HepG2 (cell line): ENCODE data around the gene SPIRE1. TPM values are rescaled to one million over a fixed set of nuclear protein-coding genes. Genes with fewer than 3 reads are reported as not detected.

Experiments
- ATAC-seq: fragments of 200-7000 bp; cut with Tn5 transposase; 3 replicates; pipeline ENCODE4 v1.9.1; 2020; ENCODE audit warnings: mild to moderate bottlenecking, moderate library complexity
- BruUV-seq: library from RNA; stranded (reverse); fragments of 400-500 nt; replicated peaks from 2 replicates; lab custom pipeline; 2021; lab: Mats Ljungman, UMichigan
- CTCF ChIA-PET: fragments of 300-600 bp; formaldehyde crosslinking; extraction: SDS; loops from one replicate; lab custom pipeline; 2021; ENCODE audit warnings: low total read pairs, inconsistent platforms, low intra/inter-chr PET ratio; lab: Yijun Ruan, JAX
- POLR2A ChIA-PET: fragments of 350-600 bp; sonication (Branson Sonifier 250); formaldehyde crosslinking; loops from one replicate; lab custom pipeline; 2020; ENCODE audit warnings: antibody characterized with exemption, inconsistent platforms; lab: Yijun Ruan, JAX
- DNase-seq: peaks from one replicate; pipeline ENCODE4 v3.0.0-alpha.2; 2015; ENCODE audit warnings: low spot score
- FAIRE-seq: peaks from 3 replicates; lab custom pipeline; 2011; peaks lifted over from hg19 to GRCh38; lab: Jason Lieb, UNC
- H2AFZ ChIP-seq: one replicate; pipeline ENCODE4 v1.6.1; 2011; ENCODE audit warnings: low read length, inconsistent platforms
- H3K27ac ChIP-seq: fragments of 300-600 bp; 3 replicates; pipeline ENCODE4 v1.8.0; 2011; ENCODE audit warnings: mixed run types, mild to moderate bottlenecking, mixed read lengths, low read length, inconsistent platforms; ENCODE audit not compliant: insufficient read depth; ENCODE audit errors: extremely low read length
- H3K27me3 ChIP-seq, 2 experiments: fragments of 200-600 bp in 1 of 2; 2 replicates in 1 of 2; 3 replicates in 1 of 2; pipeline versions ENCODE4 v1.6.0 to v1.8.0; 2011; ENCODE audit warnings: low read length in 2 of 2, mild to moderate bottlenecking in 2 of 2, moderate library complexity in 2 of 2, inconsistent platforms in 1 of 2; ENCODE audit not compliant: insufficient read depth in 2 of 2, control insufficient read depth in 1 of 2
- H3K36me3 ChIP-seq, 2 experiments: fragments of 200-600 bp in 1 of 2; replicated peaks in 1 of 2; 2 replicates in 1 of 2; 3 replicates in 1 of 2; pipeline versions ENCODE4 v1.5.1 to v1.8.0; 2011; ENCODE audit warnings: low read length in 2 of 2, inconsistent platforms in 1 of 2; ENCODE audit not compliant: insufficient read depth in 2 of 2, control insufficient read depth in 1 of 2
- H3K4me1 ChIP-seq: 2 replicates; pipeline ENCODE4 v1.5.1; 2012; ENCODE audit warnings: low read length, inconsistent platforms; ENCODE audit not compliant: insufficient read depth
- H3K4me2 ChIP-seq: 2 replicates; pipeline ENCODE4 v1.6.0; 2011; ENCODE audit warnings: low read depth, low read length, inconsistent platforms
- H3K4me3 ChIP-seq, 3 experiments: fragments of 200-600 bp in 1 of 3; sonication (generic), shearing (Covaris generic) in 1 of 3; replicated peaks in 1 of 3; 2 replicates each; pipeline ENCODE4 v1.5.1; 2011 to 2016; ENCODE audit warnings: low read length in 3 of 3, inconsistent platforms in 2 of 3, low read depth in 2 of 3, mild to moderate bottlenecking in 2 of 3, control low read depth in 1 of 3, mixed read lengths in 1 of 3; ENCODE audit not compliant: insufficient read depth in 1 of 3
- H3K79me2 ChIP-seq: one replicate; pipeline ENCODE4 v1.6.1; 2011; ENCODE audit warnings: low read length, inconsistent platforms; ENCODE audit not compliant: insufficient read depth
- H3K9ac ChIP-seq: 2 replicates; pipeline ENCODE4 v1.6.0; 2011; ENCODE audit warnings: mild to moderate bottlenecking, low read depth, low read length, inconsistent platforms; ENCODE audit not compliant: insufficient read depth
- H3K9me3 ChIP-seq: 2 replicates; pipeline ENCODE4 v1.5.1; 2012; ENCODE audit warnings: mild to moderate bottlenecking, low read length
- H4K20me1 ChIP-seq: 2 replicates; pipeline ENCODE4 v1.6.0; 2011; ENCODE audit warnings: inconsistent platforms, mild to moderate bottlenecking, low read length, moderate library complexity; ENCODE audit not compliant: insufficient read depth
- EP300 ChIP-seq, 3 experiments: sonication (generic) in 1 of 3; formaldehyde crosslinking in 1 of 3; IDR thresholded peaks; 2 replicates each; pipeline versions ENCODE4 v1.5.1 to v1.6.1; 2011 to 2020; ENCODE audit warnings: low read depth in 2 of 3, low read length in 2 of 3, borderline replicate concordance in 1 of 3, improper control_type of control experiment in 1 of 3, mild to moderate bottlenecking in 1 of 3, missing genetic modification reagents in 1 of 3, moderate library complexity in 1 of 3
- FOXO1 ChIP-seq: sonication (generic); formaldehyde crosslinking; IDR thresholded peaks from 2 replicates; pipeline ENCODE4 v1.4.0; 2020; ENCODE audit warnings: missing genetic modification reagents
- HBP1 ChIP-seq: IDR thresholded peaks from 2 replicates; pipeline ENCODE4 v1.6.1; 2016; ENCODE audit warnings: low read depth, control low read depth
- ZFP82 ChIP-seq: sonication (generic); formaldehyde crosslinking; IDR thresholded peaks from 2 replicates; pipeline ENCODE4 v1.5.1; 2020; ENCODE audit warnings: mild to moderate bottlenecking, missing genetic modification reagents, borderline replicate concordance
- ZNF407 ChIP-seq: sonication (generic); formaldehyde crosslinking; IDR thresholded peaks from one replicate; pipeline ENCODE4 v1.5.1; 2020; ENCODE audit warnings: mild to moderate bottlenecking, missing genetic modification reagents; ENCODE audit errors: not compliant biosample characterization
- WGBS: methylation state at CpG from one replicate; pipeline ENCODE4 v1.1.6; 2017; ENCODE audit warnings: low lambda C conversion rate; 5-methylcytosine and 5-hydroxymethylcytosine counted together
- in situ Hi-C: cut with HindIII; loops from 2 replicates; pipeline ENCODE4 v1.10.0; 2017; ENCODE audit warnings: low pct_unique_long_range_greater_than_20kb; ENCODE audit not compliant: extremely low pct_ligation_motif_present
- intact Hi-C: fragments of 100-400 bp; cut with micrococcal nuclease; formaldehyde crosslinking; loops from one replicate; pipeline ENCODE4 v1.10.0; 2022; ENCODE audit not compliant: unreplicated experiment
- polyA plus RNA-seq, 8 experiments: library from polyadenylated mRNA; depleted of rRNA in 3 of 8; stranded (reverse) in 7 of 8; unstranded in 1 of 8; fragments of >200 nt; fragmentation: Illumina TruSeq in 4 of 8; extraction: Trizol in 4 of 8; gene quantifications; 2 replicates each; pipeline versions ENCODE4 v1.2.1 to v1.2.3, GENCODE V29; 2011 to 2016; ENCODE audit warnings: low read depth in 4 of 8, missing spikeins in 1 of 8, mixed read lengths in 1 of 8; ENCODE audit not compliant: insufficient read depth in 1 of 8
- total RNA-seq, 5 experiments: library from RNA; depleted of rRNA; stranded (reverse); fragments of >200 nt; fragmentation: Illumina TruSeq; extraction: Trizol; gene quantifications; 2 replicates each; pipeline ENCODE4 v1.2.3, GENCODE V29; 2016; ENCODE audit warnings: low read depth in 1 of 5
- TF ChIP-seq, protein P1 (sequence below): sonication (generic); formaldehyde crosslinking; IDR thresholded peaks from 2 replicates; pipeline ENCODE4 v1.4.0; 2020; ENCODE audit warnings: missing genetic modification reagents; ENCODE audit errors: not compliant biosample characterization
- TF ChIP-seq, protein P2 (sequence below): IDR thresholded peaks from 2 replicates; pipeline ENCODE4 v1.6.1; 2016; ENCODE audit warnings: missing genetic modification reagents, missing compliant biosample characterization
- TF ChIP-seq, protein P3 (sequence below): sonication (generic); formaldehyde crosslinking; IDR thresholded peaks from 2 replicates; pipeline ENCODE4 v1.5.0; 2020; ENCODE audit warnings: missing genetic modification reagents

The SPIRE1 gene
- total and polyA plus RNA-seq, 2 of the 13 experiments (the other 11 are each of a cell fraction or from before 2014, with no cell fraction given), result 9.9 to 21.3 TPM

DNA sequence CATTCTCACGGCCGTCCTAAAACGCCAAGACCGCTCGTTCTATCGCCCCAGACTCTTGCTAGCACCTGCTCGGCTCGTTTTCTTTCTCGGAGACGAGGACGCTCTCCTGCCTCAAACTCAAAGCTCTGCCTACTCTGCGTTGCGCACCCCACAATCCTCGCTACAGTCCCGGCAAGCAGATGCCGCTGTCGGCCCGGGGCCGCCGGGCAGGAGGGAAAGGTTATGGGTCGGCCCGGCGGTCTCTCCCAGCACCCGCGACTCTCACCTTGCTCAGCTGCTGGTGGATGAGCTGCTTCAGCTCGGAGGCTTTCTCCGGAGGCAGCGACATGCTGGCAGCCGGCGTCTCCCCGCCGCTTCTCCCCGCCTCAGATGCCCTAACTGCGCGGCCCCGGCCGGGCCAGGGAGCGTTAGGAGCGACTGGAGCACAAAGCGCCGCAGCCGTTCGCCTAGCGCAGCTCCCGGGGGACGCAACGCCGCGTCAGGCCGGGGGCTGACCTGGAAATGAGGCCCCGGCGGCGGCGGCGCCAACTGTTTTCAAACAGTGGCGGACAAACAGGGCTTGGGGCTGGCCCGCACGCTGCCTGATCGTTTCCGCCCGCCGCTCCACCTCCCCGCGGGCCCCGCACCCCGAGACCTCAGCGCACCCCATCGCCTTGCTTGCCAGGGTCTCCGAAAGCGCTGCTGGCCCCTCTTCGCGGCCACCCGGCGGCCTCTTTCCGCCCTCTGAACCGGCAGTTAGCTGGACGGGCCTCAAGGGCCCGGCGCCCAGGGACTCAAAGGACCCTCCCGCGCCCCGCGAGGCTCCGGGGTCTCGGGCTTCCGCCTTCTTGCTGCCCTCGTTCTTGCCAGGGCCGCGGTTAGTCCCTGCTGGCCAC is 44.6 kb upstream of the SPIRE1 start, which contains the start of the genes CEP76 and PSMG2:
CEP76 (minus strand) TSS at position 503 of the 875 bp plus-strand sequence; CDS start at position 328, 175 bp downstream.
PSMG2 (plus strand) TSS at position 822 of the 875 bp plus-strand sequence. CDS start 66 bp downstream, outside the sequence.
- Histone ChIP-seq H3K4me1 (peaks cover 57% of the 10 kb centered on the region), H3K4me2 (peak within 1 kb of the TSS; percentile 83), H3K9me3 (no peaks in the 10 kb centered on the region), H3K9ac (peak within 1 kb of the TSS; percentile 93), H3K79me2 (peaks cover 73% of the 10 kb centered on the region), H3K27me3 (no peaks in the 10 kb centered on the region; a peak in 2 of 5 replicates), H4K20me1 (no peaks in the 10 kb centered on the region), H3K36me3 (peaks cover 2 to 23% of the 10 kb centered on the region in 2 experiments; a peak in 4 of 5 replicates), H2AFZ (no peak within 1 kb of the TSS), H3K4me3 (peak within 1 kb of the TSS; percentile 91 to 99 (median 93)), H3K27ac (peak within 1 kb of the TSS; percentile 89)
- BruUV-seq, result no TSS peak
- DNase-seq (peak; percentile 81), ATAC-seq (peak; percentile 96), FAIRE-seq (no peak)
- ChIA-PET CTCF (no interaction called here), POLR2A (interaction anchor here (0.6 to 2.9 kb wide), 16 partner anchors 8 to 325 kb away, joined by 3 to 15 read pairs (median 4); partner anchors contain the start of genes AFG3L2, CEP192, PTPN2 and SEH1L)
- in situ Hi-C loops, result no loop called here
- intact Hi-C loops, result no loop called here
- WGBS, result under 1% methylated on average over 14 of the region's 89 CpGs
- TF ChIP-seq ZNF407 (CRISPR knock-in tag), result peak; percentile 36
- peak; percentile 15; the same call in 1 of the 2 replicates for TF ChIP-seq HBP1
- TF ChIP-seq, protein P1, sequence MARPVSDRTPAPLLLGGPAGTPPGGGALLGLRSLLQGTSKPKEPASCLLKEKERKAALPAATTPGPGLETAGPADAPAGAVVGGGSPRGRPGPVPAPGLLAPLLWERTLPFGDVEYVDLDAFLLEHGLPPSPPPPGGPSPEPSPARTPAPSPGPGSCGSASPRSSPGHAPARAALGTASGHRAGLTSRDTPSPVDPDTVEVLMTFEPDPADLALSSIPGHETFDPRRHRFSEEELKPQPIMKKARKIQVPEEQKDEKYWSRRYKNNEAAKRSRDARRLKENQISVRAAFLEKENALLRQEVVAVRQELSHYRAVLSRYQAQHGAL (CRISPR knock-in tag), result no peak
- no peak; the same call in 1 of the 2 replicates for TF ChIP-seq FOXO1 (CRISPR knock-in tag)
- TF ChIP-seq EP300 (IDR thresholded peaks at IDR 0.05; ENCODE audit: low read depth in 2 of 2, low read length in 2 of 2), result peak in 1 of 2 experiments; percentile 13; a peak in 1 of 4 replicates
- TF ChIP-seq EP300 (CRISPR knock-in tag; IDR thresholded peaks at IDR 0.05; ENCODE audit: borderline replicate concordance), result no peak
- peak; percentile 88; the same call in 1 of the 2 replicates for TF ChIP-seq ZFP82
- TF ChIP-seq, protein P2, sequence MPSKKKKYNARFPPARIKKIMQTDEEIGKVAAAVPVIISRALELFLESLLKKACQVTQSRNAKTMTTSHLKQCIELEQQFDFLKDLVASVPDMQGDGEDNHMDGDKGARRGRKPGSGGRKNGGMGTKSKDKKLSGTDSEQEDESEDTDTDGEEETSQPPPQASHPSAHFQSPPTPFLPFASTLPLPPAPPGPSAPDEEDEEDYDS, result peak; percentile 49
- TF ChIP-seq, protein P3, sequence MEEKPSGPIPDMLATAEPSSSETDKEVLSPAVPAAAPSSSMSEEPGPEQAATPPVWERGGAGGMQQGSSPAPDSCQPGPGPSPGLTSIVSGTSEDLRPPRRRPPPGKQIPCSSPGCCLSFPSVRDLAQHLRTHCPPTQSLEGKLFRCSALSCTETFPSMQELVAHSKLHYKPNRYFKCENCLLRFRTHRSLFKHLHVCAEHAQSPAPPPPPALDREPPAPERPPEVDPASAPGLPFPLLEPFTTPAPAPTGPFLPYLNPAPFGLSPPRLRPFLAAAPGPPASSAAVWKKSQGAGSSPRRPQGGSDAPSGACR (CRISPR knock-in tag), result peak; percentile 66; the same call in 1 of the 2 replicates
